Stimulated activated CD4-positive, alpha-beta T cell treated with anti-CD3 and anti-CD28 coated beads, TNF-alpha, amount 100 ng/mL, for 1 hour (primary cell): Measurements from ENCODE around the gene FGB.

ENCODE experiments used
- DNase-seq, 3 donors: peaks; one replicate each; pipeline ENCODE4 v3.0.0-alpha.2; 2020; ENCODE audit warnings: low read depth in 3 of 3, low spot score in 1 of 3

Gene FGB

DNA sequence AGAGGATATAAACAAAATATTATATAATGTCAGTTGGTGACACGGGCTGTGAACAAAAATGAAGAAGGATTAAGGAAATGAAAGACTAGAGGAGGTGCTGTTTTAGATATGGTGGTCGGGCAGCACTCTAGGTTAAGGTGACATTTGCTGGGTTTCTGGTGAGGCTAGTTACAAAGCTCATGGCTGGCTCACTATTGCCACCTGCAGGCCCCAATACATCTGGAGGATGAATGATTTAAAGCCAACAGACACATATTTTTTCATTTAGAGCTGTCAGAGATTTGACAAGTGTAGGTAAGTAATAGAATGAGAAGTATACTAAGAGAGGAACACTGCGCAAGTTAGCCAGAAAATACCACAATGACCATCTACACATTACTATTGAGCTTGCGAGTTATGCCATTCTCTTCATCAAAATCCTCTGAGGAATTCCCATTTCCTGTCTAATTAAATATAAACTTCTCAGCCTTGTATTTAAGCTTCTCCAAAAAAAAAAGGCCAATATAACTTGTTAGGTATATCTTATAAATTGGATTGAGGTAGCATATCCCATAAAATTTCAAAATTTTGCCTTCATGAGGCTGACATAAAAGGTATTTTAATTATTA is 56.0 kb downstream of the FGB start:
- DNase-seq = peak in 1 of 3 donors; percentile 14

GRCh38 chr4:154620111-154620510 is 57.3 kb downstream of the FGB start:
- DNase-seq = no peak
